Measurements from ENCODE around the gene RHCE. TPM values are rescaled to one million over a fixed set of nuclear protein-coding genes. Genes with fewer than 3 reads are reported as not detected.
"Not testable (repeated sequence)": the region's sequence is repeated elsewhere in the genome, so short reads cannot be mapped to it uniquely, and the experiment has no call there.

RHCE gene
- total RNA-seq, 4 donors from 2014 or later = 0.17 TPM; not detected in 3

DNA sequence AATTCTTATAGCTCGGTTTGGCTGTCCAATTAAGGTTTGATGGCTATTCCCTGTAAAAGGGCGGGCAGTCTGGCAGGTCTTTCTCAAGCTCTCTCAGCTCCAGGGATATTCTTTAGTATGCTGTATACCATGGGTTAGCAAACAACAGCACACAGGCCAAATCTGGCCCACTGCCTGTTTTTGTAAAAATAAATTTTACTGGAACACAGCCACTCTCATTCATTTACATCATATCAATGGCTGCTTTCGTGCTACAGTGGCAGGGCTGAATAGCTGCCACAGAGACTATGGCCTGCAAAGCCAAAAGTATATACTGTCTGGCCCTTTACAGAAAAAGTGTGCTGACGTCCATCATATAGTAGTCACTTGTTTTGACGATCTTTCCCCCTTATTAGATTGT lies 42.1 kb upstream of the RHCE start:
- H3K4me3 ChIP-seq = no peak overlapping the region
- no peak overlapping the region for H3K27ac ChIP-seq (replicated peaks in 1 of 4)
- no peaks in the 10 kb centered on the region for H3K27me3 ChIP-seq
- 49% methylated on average over 5 of the region's 5 CpGs for WGBS
- H3K4me1 ChIP-seq = peaks cover 15 to 36% (median 27%) of the 10 kb centered on the region in 4 donors
- no peaks in the 10 kb centered on the region for H3K9me3 ChIP-seq
- DNase-seq (ENCODE audit: extremely low spot score) = no peak
- intact Hi-C loops (cut with DNase I) = no loop called here
- peaks cover 0 to 28% (median 14%) of the 10 kb centered on the region in 4 donors for H3K36me3 ChIP-seq
- TF ChIP-seq POLR2AphosphoS5 (IDR thresholded peaks at IDR 0.05) (no peak), EP300 (IDR thresholded peaks at IDR 0.05) (no peak), POLR2A (IDR thresholded peaks at IDR 0.05; ENCODE audit: low read depth) (no peak)
- TF ChIP-seq, protein P1, sequence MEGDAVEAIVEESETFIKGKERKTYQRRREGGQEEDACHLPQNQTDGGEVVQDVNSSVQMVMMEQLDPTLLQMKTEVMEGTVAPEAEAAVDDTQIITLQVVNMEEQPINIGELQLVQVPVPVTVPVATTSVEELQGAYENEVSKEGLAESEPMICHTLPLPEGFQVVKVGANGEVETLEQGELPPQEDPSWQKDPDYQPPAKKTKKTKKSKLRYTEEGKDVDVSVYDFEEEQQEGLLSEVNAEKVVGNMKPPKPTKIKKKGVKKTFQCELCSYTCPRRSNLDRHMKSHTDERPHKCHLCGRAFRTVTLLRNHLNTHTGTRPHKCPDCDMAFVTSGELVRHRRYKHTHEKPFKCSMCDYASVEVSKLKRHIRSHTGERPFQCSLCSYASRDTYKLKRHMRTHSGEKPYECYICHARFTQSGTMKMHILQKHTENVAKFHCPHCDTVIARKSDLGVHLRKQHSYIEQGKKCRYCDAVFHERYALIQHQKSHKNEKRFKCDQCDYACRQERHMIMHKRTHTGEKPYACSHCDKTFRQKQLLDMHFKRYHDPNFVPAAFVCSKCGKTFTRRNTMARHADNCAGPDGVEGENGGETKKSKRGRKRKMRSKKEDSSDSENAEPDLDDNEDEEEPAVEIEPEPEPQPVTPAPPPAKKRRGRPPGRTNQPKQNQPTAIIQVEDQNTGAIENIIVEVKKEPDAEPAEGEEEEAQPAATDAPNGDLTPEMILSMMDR (IDR thresholded peaks at IDR 0.05) = no peak

DNA sequence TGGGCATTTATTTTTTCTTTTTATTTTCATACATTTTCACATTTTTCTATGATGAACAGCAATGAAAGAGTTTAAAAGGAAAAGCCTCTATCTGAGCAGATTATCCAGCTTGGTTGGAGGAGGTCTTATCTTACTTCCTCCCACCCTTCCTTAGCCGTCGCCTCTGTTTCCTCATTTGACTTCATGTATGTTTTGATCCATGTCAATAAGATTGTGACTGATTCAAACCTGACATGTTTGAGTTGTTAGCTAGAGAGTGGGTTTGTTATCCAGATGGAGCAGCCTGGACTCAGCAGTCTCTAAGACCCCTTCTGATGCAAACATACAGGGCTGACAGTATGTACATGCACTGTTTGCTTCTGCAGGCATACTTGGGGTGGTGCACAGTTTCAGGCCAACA lies 41.2 kb upstream of the RHCE start:
- DNase-seq (ENCODE audit: extremely low spot score) = no peak
- TF ChIP-seq EP300 (IDR thresholded peaks at IDR 0.05) (no peak), POLR2A (IDR thresholded peaks at IDR 0.05; ENCODE audit: low read depth) (no peak), POLR2AphosphoS5 (IDR thresholded peaks at IDR 0.05) (no peak)
- TF ChIP-seq, protein P1 (IDR thresholded peaks at IDR 0.05) = no peak
- WGBS = 73% methylated on average over 2 of the region's 2 CpGs
- Histone ChIP-seq H3K9me3 (no peaks in the 10 kb centered on the region), H3K4me1 (peaks cover 14 to 28% (median 20%) of the 10 kb centered on the region in 4 donors), H3K36me3 (peaks cover 0 to 32% (median 19%) of the 10 kb centered on the region in 4 donors), H3K4me3 (no peak overlapping the region), H3K27me3 (no peaks in the 10 kb centered on the region), H3K27ac (replicated peaks in 1 of 4) (no peak overlapping the region)
- intact Hi-C loops (cut with DNase I) = no loop called here

DNA sequence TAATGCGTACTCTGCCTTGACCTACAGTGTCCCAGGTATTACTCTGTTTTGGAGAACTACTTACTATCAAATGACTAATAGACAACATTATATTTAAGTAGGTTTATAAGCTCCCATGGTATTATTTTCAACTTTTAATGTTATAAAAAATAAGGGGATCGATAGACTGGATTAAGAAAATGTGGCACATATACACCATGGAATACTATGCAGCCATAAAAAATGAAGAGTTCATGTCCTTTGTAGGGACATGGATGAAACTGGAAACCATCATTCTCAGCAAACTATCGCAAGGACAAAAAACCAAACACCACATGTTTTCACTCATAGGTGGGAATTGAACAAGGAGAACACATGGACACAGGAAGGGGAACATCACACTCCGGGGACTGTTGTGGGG lies 40.2 kb upstream of the RHCE start:
- H3K4me3 ChIP-seq = not testable (repeated sequence)

DNA sequence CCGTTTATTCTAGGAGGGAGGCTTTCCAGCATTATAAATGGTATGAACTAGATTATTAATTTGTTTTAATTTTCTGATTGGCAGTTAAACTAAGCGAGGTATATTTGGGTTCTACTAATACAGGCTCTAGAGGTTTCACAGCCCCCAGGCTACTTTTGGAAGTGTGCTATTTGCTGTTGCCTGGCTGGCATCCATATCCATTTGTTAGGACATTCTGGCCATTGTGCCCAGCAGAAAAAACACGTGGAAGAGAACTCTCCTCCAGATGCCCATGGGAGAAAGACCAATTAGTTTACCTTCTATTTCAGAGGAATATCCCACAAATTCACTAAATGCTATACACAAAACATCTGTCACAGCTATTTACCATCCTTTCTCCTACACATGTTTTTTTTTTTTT lies 39.4 kb upstream of the RHCE start:
- TF ChIP-seq POLR2A (IDR thresholded peaks at IDR 0.05; ENCODE audit: low read depth) = no peak
- TF ChIP-seq POLR2AphosphoS5 (IDR thresholded peaks at IDR 0.05) = no peak
- TF ChIP-seq, protein P1 (IDR thresholded peaks at IDR 0.05) = no peak
- TF ChIP-seq EP300 (IDR thresholded peaks at IDR 0.05) = no peak
- Histone ChIP-seq H3K36me3 (peaks cover 10 to 51% (median 31%) of the 10 kb centered on the region in 4 donors), H3K9me3 (no peaks in the 10 kb centered on the region), H3K4me1 (peaks cover 14 to 27% (median 20%) of the 10 kb centered on the region in 4 donors), H3K27me3 (no peaks in the 10 kb centered on the region), H3K27ac (replicated peaks in 1 of 4) (peak overlapping the region in 2 of 4 donors; percentile 11 to 27), H3K4me3 (no peak overlapping the region)
- intact Hi-C loops (cut with DNase I) = no loop called here
- DNase-seq (ENCODE audit: extremely low spot score) = no peak
- WGBS = 55% methylated on average over 3 of the region's 3 CpGs

More for the DNA sequence above, 40.2 kb upstream of the RHCE start:
- peaks cover 14 to 27% (median 20%) of the 10 kb centered on the region in 4 donors for H3K4me1 ChIP-seq
- intact Hi-C loops (cut with DNase I); H3K9me3 ChIP-seq; H3K27me3 ChIP-seq; DNase-seq (ENCODE audit: extremely low spot score); H3K27ac ChIP-seq (replicated peaks in 1 of 4): not testable (repeated sequence)
- 70% methylated on average over 4 of the region's 4 CpGs for WGBS
- peaks cover 6 to 43% (median 26%) of the 10 kb centered on the region in 4 donors for H3K36me3 ChIP-seq

DNA sequence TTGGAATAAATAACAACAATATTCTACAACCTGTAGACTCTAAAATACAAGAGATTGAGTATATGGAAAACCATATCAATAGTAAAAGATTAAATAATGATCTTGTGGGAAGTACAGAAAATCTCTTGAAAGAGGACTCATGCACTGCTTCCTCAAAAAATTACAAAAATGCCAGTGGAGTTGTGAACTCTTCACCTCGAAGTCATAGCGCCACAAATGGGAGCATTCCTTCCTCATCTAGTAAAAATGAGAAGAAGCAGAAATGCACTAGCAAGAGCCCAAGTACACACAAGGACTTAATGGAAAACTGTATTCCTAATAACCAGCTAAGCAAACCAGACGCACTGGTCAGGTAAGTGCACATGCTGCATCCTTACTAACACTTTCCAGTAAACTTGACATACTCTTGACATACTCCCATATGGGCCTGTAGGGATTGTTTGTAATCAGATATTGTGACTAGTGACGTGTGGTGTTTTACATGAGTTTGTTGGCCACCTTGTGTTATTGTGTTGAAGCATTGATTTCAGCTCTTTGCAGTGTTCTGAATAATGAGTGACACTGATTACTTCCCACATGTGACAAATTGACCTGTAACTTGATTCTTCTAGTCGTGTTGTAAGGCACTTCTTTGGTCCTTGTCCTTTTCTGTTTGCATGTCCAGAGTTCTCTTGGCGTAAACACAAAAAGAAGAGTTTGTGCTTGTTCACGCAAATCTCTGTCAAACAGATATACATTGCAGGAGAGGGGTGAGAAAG lies 38.1 kb upstream of the RHCE start:
- Histone ChIP-seq H3K4me3 (no peak overlapping the region), H3K36me3 (peaks cover 10 to 57% (median 37%) of the 10 kb centered on the region in 4 donors), H3K27ac (replicated peaks in 1 of 4) (no peak overlapping the region), H3K27me3 (no peaks in the 10 kb centered on the region), H3K4me1 (peaks cover 14 to 27% (median 20%) of the 10 kb centered on the region in 4 donors), H3K9me3 (no peaks in the 10 kb centered on the region)
- DNase-seq (ENCODE audit: extremely low spot score) = no peak
- 71% methylated on average over 7 of the region's 7 CpGs for WGBS
- TF ChIP-seq EP300 (IDR thresholded peaks at IDR 0.05) (no peak), POLR2AphosphoS5 (IDR thresholded peaks at IDR 0.05) (no peak), POLR2A (IDR thresholded peaks at IDR 0.05; ENCODE audit: low read depth) (no peak)
- TF ChIP-seq, protein P1 (IDR thresholded peaks at IDR 0.05) = no peak
- intact Hi-C loops (cut with DNase I) = no loop called here
